Measurements from ENCODE around the gene INPP5F.

- no peak for TF ChIP-seq POLR2A (IDR thresholded peaks at IDR 0.05)
- no peak for TF ChIP-seq CTCF (IDR thresholded peaks at IDR 0.05)
Measured at GRCh38 chr10:119689016-119689580, 36.8 kb upstream of the INPP5F start.

Measured in heart left ventricle (tissue), 13 donors.